Activated T-helper 17 cell treated with anti-CD3 and anti-CD28 coated beads, Interleukin-2, amount 50 U/mL, for 72 hours (primary cell): Measurements from ENCODE around the gene RECQL5. TPM values are rescaled to one million over a fixed set of nuclear protein-coding genes. Genes with fewer than 3 reads are reported as not detected.

ENCODE experiments used
- ATAC-seq: fragments of 150-1000 bp; cut with Tn5 transposase; replicated peaks from 2 replicates; pipeline ENCODE4 v1.10.0; 2021; ENCODE audit warnings: mild to moderate bottlenecking, moderate library complexity
- H3K27ac Mint-ChIP-seq: one replicate; pipeline ENCODE4 v1.8.0; 2022; ENCODE audit warnings: mixed read lengths
- H3K27me3 Mint-ChIP-seq: one replicate; pipeline ENCODE4 v1.8.0; 2022; ENCODE audit warnings: mixed read lengths
- H3K36me3 Mint-ChIP-seq: one replicate; pipeline ENCODE4 v1.8.0; 2022; ENCODE audit warnings: low read depth, mild to moderate bottlenecking, mixed read lengths
- H3K4me1 Mint-ChIP-seq: one replicate; pipeline ENCODE4 v1.8.0; 2022; ENCODE audit warnings: mixed read lengths
- H3K4me3 Mint-ChIP-seq: one replicate; pipeline ENCODE4 v1.8.0; 2022; ENCODE audit warnings: mild to moderate bottlenecking, mixed read lengths
- H3K9me3 Mint-ChIP-seq: one replicate; pipeline ENCODE4 v1.8.0; 2022; ENCODE audit warnings: mixed read lengths
- total RNA-seq, 2 donors: library from RNA; stranded (reverse); gene quantifications; one replicate each; pipeline ENCODE4 v1.2.3, GENCODE V29; 2022

RECQL5 gene
- total RNA-seq, 2 donors from 2014 or later, result 29.7 to 35.6 TPM

DNA sequence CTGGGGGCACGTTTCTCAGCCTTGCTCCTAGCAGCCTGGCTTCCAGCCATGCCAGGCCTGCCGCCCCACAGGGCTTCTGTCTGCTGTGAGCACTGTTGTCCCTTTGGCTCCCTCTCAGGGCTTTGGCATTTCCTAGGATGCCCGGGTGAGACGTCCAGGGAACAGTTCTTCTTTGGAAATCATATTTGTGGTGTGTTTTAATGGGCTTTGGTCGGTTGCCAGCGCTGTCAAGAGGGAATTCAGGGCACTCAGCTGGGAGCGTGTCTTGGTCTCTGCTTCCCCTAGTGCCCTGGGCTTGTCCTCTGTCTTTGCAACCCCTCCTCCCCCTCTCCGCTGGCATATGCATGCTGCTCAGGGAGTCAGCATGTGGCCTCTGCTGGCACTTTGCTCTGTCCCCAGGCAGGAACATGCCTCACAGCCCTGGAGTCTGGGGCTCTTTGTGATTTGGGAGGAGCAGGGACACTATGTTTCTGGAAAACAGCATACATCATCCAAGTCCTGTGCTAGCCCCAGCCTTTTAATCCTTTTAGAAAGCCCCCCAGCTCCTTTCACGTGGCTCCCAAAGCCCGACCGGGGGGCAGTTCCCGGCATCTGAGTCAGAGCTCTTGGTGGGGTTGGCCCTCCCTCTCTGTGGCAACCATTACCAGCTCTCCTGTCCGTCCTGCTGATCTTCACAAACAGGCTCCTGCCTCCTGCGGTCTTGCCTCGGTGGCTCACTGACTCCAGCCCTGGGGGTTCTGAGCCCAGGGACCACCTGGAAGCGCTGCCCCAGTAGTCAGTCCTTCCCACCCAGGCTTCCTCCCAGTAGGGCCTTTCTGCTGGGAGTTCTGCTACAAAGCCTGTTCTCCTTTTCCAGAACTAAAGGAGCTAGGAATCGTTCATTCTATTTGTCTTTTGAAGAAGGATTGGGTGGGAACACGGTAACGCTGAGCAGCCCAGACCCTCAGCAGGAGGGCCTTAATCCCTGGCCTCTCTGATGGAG is 26.8 kb upstream of the RECQL5 start:
- Mint-ChIP-seq H3K27ac (no peak overlapping the region), H3K27me3 (no peaks in the 10 kb centered on the region), H3K4me3 (no peak overlapping the region)

DNA sequence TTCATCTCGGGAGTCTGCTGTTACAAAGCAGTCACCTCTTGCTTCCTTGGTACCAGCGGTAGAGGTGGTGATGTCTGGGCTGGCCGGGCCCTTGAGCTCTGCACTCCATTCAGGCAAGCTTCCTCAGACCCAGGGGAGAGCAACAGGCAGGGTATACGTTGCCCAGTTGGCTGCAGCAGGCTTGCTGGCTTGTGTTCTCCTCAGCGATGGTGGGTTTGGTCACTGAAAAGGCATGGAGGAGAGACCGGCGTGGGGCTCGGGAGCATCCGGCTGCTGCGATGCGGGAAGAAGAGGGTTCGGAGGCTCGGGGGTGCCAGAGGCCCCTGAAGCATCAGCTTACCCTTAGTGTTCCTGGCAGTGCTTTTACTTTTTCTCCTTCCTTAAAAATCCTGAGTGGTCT is 26.0 kb upstream of the RECQL5 start:
- Mint-ChIP-seq H3K27me3 (no peaks in the 10 kb centered on the region), H3K27ac (no peak overlapping the region), H3K36me3 (peaks cover 82% of the 10 kb centered on the region), H3K4me3 (no peak overlapping the region), H3K4me1 (peaks cover 25% of the 10 kb centered on the region), H3K9me3 (no peaks in the 10 kb centered on the region)
- ATAC-seq, result no peak

More for the DNA sequence above, 26.8 kb upstream of the RECQL5 start:
- no peaks in the 10 kb centered on the region for H3K9me3 Mint-ChIP-seq
- peaks cover 86% of the 10 kb centered on the region for H3K36me3 Mint-ChIP-seq
- no peak for ATAC-seq
- peaks cover 22% of the 10 kb centered on the region for H3K4me1 Mint-ChIP-seq

DNA sequence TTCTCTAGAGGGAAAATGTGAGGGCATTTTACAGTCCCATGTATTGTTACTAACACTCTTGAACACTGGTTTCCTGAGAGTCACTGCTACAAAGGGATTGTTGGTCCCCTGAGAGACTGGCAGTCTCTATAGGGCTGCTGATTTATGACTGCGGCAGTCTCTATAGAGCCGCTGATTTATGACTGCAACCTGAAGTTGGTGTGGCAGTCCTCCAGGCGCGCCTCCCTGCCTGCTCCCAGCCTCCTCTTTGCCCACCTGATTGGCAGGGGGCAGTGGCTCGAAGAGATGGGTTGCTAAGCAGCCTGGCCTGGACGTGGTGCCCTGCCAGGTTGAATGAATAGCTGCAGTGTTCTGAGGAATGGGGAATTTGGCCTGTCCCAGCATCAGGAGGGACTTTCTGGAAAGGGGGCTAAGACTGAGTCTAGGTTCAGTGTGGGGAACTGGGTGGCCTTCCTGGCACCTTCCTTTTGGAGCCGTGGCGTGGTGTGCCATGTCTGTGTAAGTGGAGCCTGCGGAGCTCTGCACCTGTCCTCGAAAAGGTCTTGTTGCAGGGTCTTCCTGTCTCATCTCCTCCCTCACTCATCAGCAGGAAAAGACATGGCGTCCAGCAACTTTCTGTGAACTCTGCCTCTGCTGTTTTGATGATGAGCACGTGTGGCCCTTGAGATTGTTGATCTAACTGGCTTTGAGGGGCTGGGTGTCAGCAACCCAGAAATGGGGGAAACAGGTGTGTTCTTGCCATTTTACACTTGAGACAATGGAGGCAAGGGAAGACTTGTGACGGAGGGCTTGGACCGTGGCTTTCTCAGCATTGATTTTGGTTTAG is 25.1 kb upstream of the RECQL5 start:
- Mint-ChIP-seq H3K36me3 (peaks cover 79% of the 10 kb centered on the region), H3K4me3 (peak overlapping the region; percentile 50), H3K9me3 (no peaks in the 10 kb centered on the region), H3K27me3 (no peaks in the 10 kb centered on the region), H3K27ac (peak overlapping the region; percentile 63), H3K4me1 (peaks cover 29% of the 10 kb centered on the region)
- peak; percentile 38 for ATAC-seq

DNA sequence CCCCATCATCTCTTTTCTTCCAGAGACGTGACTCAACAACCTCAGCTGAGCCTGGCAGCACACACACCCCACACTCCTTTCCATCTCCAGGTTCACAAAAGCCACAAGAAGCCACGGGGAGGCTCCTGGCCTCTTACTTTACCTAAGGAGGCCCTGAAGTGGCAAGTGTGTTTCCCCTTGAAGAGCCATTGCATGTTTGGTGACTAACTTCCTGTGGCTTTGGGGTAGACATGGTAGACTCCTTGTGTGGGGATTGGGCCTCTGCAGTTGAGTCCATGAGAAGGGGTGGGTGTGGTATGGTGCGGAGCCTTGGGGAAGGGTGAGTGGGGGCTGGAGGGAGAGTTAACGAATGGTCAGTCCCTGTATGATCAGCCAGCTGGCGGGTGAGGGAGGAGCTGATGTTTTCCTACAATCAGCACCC is 24.4 kb upstream of the RECQL5 start:
- H3K4me3 Mint-ChIP-seq, result peak overlapping the region; percentile 50
- H3K4me1 Mint-ChIP-seq, result peaks cover 29% of the 10 kb centered on the region
- no peaks in the 10 kb centered on the region for H3K27me3 Mint-ChIP-seq
- peaks cover 82% of the 10 kb centered on the region for H3K36me3 Mint-ChIP-seq
- H3K27ac Mint-ChIP-seq, result peak overlapping the region; percentile 63
- ATAC-seq, result peak; percentile 91
- no peaks in the 10 kb centered on the region for H3K9me3 Mint-ChIP-seq

DNA sequence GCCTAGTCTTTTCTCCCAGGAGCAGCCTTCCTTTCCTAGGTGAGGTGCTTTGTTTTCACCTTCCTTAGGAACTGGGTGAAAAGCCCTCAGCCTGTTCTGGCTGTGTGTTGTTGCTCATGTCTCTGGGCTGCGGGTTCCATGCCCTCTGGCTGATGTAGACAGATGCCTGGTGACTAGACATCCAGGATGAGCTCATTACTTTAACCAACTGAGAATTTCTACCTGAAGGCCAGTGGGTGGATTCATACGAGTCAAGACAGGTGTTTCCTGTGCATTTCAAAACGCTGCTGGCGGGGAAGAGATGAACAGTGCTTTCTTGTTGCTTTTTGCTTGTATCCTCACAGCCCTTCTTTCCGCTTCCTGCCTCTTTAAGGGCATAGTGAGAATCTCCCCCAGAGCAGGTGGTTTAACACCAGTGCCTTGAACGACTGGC is 22.5 kb upstream of the RECQL5 start:
- H3K36me3 Mint-ChIP-seq, result peaks cover 82% of the 10 kb centered on the region
- peak; percentile 65 for ATAC-seq
- H3K9me3 Mint-ChIP-seq, result no peaks in the 10 kb centered on the region
- peaks cover 29% of the 10 kb centered on the region for H3K4me1 Mint-ChIP-seq
- no peaks in the 10 kb centered on the region for H3K27me3 Mint-ChIP-seq
- H3K4me3 Mint-ChIP-seq, result peak overlapping the region; percentile 53
- H3K27ac Mint-ChIP-seq, result peak overlapping the region; percentile 81

DNA sequence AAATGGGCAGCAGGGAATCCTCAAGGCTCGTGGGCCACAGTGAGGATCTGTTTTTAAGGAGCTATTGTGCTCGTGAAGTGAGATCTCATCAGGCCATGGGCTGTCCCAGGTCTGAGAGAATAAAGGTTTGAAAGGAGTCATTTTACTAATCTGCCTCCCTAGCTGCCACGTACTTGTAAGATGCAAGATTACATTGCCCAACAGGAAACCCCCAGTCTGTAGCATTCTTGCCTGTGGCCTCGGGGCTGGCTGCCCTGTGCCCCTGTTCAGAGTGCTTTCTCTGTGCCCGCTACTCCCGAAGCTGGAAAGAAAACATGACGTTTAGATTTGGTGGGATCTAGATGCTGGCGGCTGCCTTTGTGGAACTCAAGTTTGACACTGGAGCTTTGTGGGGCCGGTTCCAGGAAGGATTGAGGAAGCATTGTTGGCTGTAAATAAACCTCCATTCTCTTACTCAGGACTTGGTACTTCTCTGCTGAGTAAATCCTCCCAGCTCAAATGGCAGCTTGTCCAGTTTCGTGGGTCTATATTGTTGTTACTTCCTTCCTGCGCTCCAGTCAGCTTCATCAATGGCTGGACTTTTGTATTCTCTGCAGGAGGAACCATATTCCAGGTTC is 21.4 kb upstream of the RECQL5 start:
- Mint-ChIP-seq H3K4me1 (peaks cover 33% of the 10 kb centered on the region), H3K36me3 (peaks cover 71% of the 10 kb centered on the region), H3K27ac (peak overlapping the region; percentile 75), H3K27me3 (no peaks in the 10 kb centered on the region), H3K4me3 (no peak overlapping the region), H3K9me3 (no peaks in the 10 kb centered on the region)
- ATAC-seq, result no peak

DNA sequence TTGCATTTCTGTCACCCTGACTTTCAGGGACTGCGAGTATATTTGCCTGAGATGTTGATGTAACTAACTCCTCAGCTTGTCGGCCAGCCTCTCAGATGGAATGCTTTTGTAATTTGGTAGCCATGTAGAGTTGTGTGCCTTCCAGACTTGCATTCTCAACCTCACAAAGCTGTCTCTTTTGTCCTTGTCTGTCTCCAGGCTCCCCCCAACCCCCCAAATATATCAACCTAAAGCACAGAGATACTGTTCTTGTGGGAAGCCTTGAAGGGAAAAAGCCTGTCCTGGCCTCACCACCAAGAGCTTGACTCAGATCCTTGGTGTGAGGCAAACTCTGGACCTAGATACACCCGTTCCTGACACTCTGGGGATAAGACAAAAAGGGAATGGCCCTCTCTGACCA is 18.5 kb upstream of the RECQL5 start:
- Mint-ChIP-seq H3K27ac (peak overlapping the region; percentile 39), H3K9me3 (no peaks in the 10 kb centered on the region), H3K27me3 (no peaks in the 10 kb centered on the region), H3K36me3 (peaks cover 56% of the 10 kb centered on the region), H3K4me3 (no peak overlapping the region), H3K4me1 (peaks cover 19% of the 10 kb centered on the region)
- no peak for ATAC-seq

DNA sequence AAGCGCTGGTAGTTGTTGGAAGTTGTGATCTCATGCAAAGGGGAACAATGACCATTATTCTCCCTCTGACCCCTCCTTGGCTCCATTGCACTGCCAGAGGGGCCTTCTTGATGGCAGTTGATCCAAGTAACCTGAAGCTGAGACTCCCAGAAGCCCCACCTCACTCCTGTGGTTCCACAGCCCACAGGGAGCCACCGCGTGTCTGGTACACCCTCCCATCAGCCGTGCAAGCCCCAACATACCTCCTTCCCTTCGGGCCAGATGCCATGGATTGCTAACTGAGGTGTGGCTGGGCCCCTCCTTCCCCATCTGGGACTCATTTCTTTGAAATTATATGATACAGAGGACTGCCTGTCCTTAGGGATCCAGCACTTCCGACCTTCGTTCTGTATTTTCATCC is 18.0 kb upstream of the RECQL5 start:
- Mint-ChIP-seq H3K27me3 (no peaks in the 10 kb centered on the region), H3K9me3 (no peaks in the 10 kb centered on the region), H3K36me3 (peaks cover 59% of the 10 kb centered on the region), H3K4me1 (peaks cover 19% of the 10 kb centered on the region), H3K4me3 (no peak overlapping the region), H3K27ac (peak overlapping the region; percentile 39)
- ATAC-seq, result no peak

DNA sequence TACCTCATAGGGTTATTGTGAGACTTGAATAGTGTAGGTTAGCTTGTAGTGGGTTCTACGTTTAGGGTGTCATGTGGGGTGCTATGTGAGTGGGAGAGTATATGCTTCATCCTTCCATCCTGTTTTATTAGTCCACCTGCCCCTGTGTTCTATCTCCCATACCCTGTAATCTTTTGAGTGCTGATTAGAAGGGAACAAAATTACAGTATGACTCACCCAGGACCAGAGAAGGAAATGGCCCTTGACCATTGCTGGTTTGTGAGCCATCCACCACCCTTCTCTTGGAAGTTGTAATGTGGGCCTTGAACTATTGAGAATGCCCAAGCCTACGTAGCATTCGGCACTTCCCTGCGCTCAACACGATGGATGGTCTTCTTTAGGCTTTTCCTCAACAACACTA is 17.3 kb upstream of the RECQL5 start:
- Mint-ChIP-seq H3K4me1 (peaks cover 12% of the 10 kb centered on the region), H3K27ac (no peak overlapping the region), H3K9me3 (no peaks in the 10 kb centered on the region), H3K27me3 (no peaks in the 10 kb centered on the region), H3K4me3 (no peak overlapping the region), H3K36me3 (peaks cover 59% of the 10 kb centered on the region)
- ATAC-seq, result no peak

DNA sequence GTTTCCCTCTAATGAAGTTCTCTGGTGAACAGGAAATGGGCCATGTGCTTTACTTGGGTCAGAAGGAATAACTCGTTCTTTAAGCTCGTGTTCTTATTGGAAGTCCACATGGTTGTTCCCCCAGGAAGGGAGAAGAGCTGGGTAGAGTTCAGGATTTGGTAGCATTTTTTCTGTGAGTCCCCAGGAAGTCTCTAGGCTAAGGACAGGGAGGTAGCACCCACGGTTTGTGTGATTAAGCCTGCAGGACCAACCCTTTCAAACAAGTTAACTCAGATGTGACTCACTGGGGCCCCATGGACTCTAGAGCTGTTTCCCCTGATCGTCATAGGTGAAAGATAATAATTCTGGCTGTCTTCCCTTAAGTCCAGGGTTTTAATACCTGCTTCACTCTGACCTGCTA is 16.6 kb upstream of the RECQL5 start:
- peak; percentile 77 for ATAC-seq
- Mint-ChIP-seq H3K9me3 (no peaks in the 10 kb centered on the region), H3K27ac (no peak overlapping the region), H3K27me3 (no peaks in the 10 kb centered on the region), H3K36me3 (peaks cover 63% of the 10 kb centered on the region), H3K4me1 (peaks cover 12% of the 10 kb centered on the region), H3K4me3 (no peak overlapping the region)

DNA sequence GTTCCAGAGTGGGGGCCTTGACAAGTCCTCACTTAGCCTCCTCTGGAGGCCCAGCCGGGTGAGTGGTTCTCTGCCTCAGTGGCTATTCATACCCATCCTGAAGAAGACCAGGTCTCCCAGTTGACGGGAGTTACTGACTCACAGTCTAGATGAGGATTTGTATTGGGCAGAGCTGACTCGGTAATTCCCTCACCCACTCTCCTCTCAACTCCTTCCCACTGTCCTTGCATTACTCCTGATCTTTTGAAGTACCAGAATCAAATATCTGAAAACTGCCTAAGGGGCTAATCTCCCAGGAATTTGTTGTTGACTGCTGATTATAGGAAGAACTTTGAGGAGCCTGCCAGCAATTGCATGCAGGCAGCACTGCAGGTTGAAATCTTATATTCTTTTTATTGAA is 14.3 kb upstream of the RECQL5 start:
- Mint-ChIP-seq H3K4me1 (peaks cover 5% of the 10 kb centered on the region), H3K36me3 (peaks cover 67% of the 10 kb centered on the region), H3K27ac (no peak overlapping the region), H3K9me3 (no peaks in the 10 kb centered on the region), H3K4me3 (no peak overlapping the region), H3K27me3 (no peaks in the 10 kb centered on the region)
- no peak for ATAC-seq

DNA sequence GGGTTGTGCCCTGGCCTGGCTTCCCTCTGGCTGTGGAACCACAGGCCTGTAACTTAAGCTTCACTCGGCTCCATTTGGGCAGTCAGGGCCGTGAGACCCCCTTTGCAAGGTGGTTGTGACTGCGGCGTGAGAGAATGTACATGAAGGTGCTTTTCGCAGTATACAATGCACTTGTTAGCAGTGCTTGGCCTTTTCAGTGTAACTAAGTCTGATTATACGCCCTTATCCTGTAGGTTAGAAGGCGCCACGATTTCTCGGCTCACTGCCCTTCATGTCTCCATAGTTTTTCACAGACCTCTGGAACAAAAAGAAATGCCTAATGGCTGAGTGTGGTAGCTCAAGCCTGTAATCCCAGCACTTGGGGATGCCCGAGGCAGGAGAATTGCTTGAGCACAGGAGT is 13.5 kb upstream of the RECQL5 start:
- no peak overlapping the region for H3K27ac Mint-ChIP-seq
- peaks cover 5% of the 10 kb centered on the region for H3K4me1 Mint-ChIP-seq
- peaks cover 63% of the 10 kb centered on the region for H3K36me3 Mint-ChIP-seq
- no peak overlapping the region for H3K4me3 Mint-ChIP-seq
- no peak for ATAC-seq
- no peaks in the 10 kb centered on the region for H3K9me3 Mint-ChIP-seq
- no peaks in the 10 kb centered on the region for H3K27me3 Mint-ChIP-seq

DNA sequence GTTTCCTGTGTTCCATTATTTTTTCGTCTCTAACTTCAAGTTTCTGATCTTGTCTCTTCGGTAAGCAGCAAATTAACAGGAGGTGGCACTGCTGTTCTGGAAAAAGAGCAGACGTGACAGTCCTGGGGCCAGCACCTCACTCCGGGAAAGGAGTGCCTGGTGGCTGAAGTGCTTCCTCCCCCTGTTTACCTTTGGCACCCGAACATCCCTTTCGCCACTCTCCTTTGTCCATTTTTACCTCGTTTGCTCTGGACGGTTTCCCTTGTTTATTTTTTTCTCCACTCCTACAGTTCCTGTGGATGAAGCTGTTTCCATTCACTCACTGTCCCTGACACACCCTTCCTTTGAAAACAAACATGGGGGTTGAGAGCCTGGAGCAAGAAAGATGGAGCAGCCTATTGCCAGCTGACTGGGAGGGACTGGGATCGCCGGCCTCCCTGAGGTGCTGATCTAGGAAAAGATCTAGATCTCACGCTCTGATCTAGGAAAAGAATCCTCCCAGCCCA is 12.8 kb upstream of the RECQL5 start:
- no peaks in the 10 kb centered on the region for H3K27me3 Mint-ChIP-seq
- ATAC-seq, result no peak
- no peak overlapping the region for H3K27ac Mint-ChIP-seq
- H3K36me3 Mint-ChIP-seq, result peaks cover 63% of the 10 kb centered on the region
- no peaks in the 10 kb centered on the region for H3K9me3 Mint-ChIP-seq
- peaks cover 5% of the 10 kb centered on the region for H3K4me1 Mint-ChIP-seq
- H3K4me3 Mint-ChIP-seq, result no peak overlapping the region

DNA sequence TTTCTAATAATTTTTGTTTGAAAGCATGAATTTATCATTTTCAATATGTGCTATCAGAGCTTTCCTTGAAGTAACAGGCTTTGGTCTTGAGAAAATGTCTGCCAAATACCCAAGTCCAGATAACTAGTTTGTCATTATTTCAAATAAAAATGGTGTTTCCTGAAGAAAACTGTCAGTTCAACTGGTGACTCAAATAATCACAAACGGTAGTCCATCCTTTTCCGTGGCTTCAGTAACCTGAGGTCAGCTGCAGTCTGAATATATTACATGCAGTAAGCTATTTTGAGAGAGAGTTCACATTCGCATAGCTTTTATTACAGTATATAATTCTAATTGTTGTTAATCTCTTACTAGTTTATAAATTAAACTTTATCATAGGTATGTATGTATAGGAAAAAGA is 9.5 kb upstream of the RECQL5 start:
- Mint-ChIP-seq H3K4me1 (no peaks in the 10 kb centered on the region), H3K4me3 (no peak overlapping the region), H3K36me3 (peaks cover 88% of the 10 kb centered on the region), H3K27ac (no peak overlapping the region), H3K9me3 (no peaks in the 10 kb centered on the region), H3K27me3 (no peaks in the 10 kb centered on the region)
- no peak for ATAC-seq
